Activated CD8-positive, alpha-beta memory T cell treated with anti-CD3 and anti-CD28 coated beads, Interleukin-2, amount 50 U/mL, for 24 hours (primary cell): ENCODE data around the gene ACP3.
"Not testable (repeated sequence)": the region's sequence is repeated elsewhere in the genome, so short reads cannot be mapped to it uniquely, and the experiment has no call there.

Experiments
- DNase-seq: peaks from one replicate; pipeline ENCODE4 v3.0.0-alpha.2; 2020; ENCODE audit errors: extremely low read depth

The ACP3 gene

GRCh38 chr3:132317229-132317948 lies at the start of gene ACP3:
Gene ACP3, plus strand, starts transcription at chr3:132317407. Its CDS starts 50 bp downstream, at chr3:132317457.
- no peak for DNase-seq

DNA sequence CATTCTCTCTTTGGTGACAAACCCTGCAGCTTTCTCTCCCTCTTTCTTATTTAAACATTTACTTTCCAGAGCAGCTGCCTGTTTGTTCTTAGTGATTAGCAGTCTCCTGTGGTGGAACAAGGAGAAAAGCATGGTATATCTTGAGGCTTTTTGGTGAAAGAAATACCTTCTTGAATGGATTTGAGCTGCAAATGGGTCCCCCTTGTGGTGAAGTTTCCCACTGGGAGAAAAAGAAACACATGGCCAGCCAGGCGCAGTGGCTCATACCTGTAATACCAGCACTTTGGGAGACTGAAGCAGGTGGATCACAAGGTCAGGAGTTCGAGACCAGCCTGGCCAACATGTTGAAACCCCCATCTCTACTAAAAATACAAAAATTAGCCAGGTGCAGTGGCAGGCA lies 48.3 kb upstream of the ACP3 start:
- no peak for DNase-seq

DNA sequence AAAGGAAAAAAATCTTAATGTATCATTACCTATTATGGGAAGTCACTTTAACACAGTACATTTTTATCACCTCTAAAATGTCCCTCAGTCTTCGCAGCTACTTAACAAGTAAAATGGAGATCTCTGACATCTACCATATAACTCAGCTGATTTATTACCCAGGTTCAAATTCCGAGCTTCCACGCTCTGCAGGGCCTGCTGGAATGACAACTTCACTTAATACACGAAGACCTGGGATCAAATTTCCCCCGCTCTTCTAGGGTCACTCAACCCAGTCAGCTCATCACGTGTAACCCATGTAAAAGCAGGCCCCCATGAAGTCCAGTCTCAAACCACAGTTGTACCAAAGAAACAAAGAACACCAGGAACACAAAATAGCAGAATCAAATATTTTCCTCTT lies 44.2 kb upstream of the ACP3 start:
- DNase-seq = no peak

DNA sequence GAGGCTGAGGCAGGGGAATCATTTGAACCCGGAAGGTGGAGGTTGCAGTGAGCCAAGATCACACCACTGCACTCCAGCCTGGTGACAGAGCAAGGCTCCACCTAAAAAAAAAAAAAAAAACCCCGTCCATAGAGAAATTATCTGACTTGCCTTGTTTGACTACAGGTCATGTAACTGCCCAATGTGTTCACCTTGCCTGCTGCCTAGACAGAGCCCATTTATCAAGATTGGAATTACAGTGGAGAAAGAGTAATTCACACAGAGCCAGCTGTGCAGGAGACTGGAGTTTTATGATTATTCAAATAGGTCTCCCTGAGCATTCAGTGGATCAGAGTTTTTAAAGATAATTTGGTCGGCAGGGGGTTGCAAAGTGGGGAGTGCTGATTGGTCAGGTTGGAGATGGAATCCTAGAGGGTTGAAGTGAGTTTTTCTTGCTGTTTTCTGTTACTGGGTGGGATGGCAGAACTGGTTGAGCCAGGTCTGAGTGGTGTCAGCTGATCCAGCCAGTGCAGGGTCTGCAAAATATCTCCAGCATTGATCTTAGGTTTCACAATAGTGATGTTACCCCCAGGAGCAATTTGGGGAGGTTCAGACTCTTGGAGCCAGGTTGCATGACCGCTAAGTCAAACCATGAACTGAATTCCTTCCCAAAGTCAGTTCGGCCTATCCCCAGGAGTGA lies 40.8 kb upstream of the ACP3 start:
- DNase-seq = no peak

DNA sequence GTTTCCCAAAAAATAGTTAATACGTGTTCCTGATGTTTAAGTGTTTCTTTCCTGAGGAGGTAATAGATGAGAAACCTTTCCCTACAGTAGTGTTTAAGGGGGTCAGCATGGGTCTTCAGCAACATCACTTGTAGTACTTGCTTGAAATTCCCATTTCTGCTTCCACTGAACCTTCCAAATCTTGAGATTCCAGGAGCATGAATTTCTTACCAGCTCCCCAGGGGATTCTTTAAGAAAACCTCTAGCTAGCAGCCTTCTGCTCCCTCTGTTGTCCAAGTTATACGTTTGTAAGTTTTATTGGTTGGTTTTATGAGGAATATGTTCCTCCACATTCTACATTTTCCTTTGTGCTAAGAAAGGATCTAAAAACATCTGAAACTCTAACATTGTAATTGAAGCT lies 38.2 kb upstream of the ACP3 start:
- no peak for DNase-seq

- no peak for DNase-seq
Observed at GRCh38 chr3:132283440-132283839, 33.8 kb upstream of the ACP3 start.

DNA sequence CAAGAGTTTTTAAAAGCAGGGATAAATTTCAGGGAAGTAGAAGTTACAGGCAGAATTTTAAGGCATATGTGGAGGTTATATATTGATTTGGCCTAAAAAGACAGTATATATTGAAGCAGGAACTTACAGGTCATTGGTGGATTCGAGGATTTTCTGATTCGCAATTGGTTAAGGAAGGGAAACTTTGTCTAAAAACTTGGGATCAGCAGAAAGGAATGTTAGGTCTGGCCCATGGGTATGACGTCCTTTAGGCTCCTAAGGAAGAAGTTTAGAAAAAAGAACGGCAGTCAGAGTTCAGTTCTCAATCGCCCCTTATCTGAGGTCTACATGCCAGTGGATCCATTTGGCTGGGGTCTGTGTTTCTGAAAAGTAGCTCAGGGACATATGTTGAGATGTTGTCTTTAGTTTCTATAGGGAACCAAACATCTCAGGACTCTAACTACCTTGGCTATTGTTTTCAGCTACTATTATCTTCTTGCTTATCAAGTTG lies 33.2 kb upstream of the ACP3 start:
- no peak for DNase-seq

DNA sequence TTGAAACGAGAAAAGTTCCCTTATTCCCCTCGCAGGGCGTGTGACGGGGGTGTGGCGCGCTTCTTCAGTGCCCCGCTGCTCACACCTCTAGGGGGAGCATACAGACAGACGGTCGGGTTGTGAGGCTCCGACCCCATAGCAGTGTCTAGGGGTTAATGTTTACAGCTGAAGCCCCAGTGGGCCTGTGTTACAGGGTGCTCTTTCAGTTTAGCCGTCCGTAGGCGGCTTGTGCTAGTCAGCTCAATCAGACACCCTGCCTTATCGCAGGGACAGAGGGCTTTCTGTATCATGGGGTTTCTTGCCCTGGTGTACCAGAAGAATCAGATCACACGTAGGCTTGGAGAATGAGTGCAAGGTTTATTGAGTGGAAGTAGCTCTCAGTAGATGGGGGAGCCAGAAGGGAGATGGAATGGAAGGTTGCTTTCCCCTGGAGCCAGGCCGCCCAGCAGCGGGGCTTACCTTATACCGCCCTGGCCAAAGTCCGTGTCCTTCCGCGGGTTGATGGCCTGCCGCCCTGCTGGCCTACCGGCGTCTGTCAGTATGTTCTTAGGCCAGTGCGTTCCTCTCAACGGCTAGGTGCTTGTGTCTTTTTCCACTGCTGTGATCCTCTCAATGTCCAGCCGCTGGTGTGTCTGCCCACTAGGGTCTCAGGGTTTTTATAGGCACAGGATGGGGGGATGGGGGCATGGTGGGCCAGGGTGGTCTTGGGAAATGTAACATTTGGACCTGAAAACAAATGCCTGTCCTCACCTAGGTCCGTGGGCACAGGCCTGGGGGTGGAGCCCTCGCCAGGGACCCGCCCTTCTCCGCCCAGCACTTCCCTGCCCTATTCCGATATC lies 32.2 kb upstream of the ACP3 start:
- DNase-seq = no peak

DNA sequence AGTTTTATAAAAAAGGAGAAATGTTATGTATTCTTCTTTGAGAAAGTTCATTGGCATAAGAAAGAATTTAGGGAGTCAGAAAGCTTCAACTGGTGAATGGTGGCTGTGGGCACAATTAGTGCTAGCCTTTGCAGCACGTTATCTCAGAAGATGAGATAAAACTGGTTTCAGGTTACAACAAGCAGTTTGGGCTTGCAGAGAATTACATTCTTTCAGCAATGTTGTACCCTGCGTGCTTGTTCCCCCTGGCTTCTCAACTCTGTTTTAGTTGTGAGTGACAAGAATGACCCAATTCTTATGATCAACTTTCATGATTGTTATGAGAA lies 31.6 kb upstream of the ACP3 start:
- DNase-seq = no peak

GRCh38 chr3:132286035-132286434 lies 31.2 kb upstream of the ACP3 start:
- no peak for DNase-seq

GRCh38 chr3:132288357-132288756 lies 28.9 kb upstream of the ACP3 start:
- DNase-seq = no peak

GRCh38 chr3:132289316-132289715 lies 27.9 kb upstream of the ACP3 start:
- DNase-seq = no peak

- DNase-seq = no peak
Observed at GRCh38 chr3:132290833-132291232, 26.4 kb upstream of the ACP3 start.

DNA sequence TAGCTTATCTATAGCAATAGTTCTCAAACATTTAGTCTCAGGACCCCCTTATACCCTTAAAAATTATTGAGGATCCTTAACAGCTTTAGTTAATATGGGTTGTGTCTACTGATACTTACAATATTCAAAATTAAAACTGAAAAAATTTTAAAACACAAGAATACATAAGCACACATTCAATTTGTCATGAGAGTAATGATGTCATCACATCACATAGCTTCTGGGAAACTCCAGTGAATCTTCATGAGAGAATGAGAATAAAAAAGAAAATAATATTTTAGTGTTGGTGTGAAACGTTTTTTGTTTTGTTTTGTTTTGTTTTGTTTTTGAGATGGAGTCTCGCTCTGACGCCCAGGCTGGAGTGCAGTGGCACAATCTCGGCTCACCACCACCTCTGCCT lies 25.2 kb upstream of the ACP3 start:
- DNase-seq = no peak

DNA sequence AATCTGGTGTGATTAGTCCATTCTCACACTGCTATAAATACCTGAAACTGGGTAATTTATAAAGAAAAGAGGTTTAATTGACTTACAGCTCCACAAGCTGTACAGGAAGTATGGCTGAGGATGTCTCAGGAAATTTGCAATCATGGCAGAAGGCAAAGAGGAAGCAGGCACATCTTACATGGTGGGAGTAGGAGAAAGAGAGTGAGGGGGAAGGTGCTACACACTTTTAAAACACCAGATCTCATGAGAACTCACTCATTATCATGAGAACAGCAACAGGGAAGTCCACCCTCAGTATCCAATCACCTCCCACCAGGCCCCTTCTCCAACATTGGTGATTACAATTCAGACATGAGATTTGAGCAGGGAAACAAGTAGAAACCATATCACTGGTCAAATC lies 24.0 kb upstream of the ACP3 start:
- DNase-seq = no peak

GRCh38 chr3:132294906-132295305 lies 22.3 kb upstream of the ACP3 start:
- no peak for DNase-seq

DNA sequence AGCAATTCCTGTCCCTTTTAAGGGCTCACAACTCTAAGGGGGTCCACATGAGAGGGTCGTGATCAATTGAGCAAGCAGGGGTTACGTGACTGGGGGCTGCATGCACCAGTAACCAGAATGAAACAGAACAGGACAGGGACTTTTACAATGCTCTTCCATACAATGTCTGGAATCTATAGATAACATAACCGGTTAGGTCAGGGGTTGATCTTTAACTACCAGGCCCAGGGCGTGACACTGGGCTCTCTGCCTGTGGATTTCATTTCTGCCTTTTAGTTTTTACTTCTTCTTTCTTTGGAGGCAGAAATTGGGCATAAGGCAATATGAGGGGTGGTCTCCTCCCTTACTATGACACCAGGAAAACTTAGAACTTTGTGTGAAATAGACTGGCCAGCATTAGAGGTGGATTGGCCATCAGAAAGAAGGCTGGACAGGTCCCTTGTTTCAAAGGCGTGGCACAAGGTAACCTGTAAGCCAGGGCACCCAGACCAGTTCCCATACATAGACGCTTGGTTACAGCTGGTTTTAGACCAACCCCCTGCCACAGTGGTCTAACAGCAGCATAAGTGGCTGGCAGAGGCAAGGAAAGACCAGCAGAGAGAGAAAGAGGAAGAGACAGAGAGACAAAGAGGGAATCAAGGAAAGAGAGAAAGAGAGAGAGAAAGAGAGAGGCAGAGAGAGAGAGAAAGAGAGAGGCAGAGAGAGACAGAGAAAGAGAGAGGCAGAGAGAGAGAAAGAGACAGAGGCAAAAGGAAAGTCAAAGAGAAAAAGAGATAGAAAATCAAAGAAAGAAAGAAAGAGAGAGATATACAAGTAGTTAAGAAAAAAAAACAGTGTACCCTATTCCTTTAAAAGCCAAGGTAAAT lies 13.6 kb upstream of the ACP3 start:
- not testable (repeated sequence) for DNase-seq

DNA sequence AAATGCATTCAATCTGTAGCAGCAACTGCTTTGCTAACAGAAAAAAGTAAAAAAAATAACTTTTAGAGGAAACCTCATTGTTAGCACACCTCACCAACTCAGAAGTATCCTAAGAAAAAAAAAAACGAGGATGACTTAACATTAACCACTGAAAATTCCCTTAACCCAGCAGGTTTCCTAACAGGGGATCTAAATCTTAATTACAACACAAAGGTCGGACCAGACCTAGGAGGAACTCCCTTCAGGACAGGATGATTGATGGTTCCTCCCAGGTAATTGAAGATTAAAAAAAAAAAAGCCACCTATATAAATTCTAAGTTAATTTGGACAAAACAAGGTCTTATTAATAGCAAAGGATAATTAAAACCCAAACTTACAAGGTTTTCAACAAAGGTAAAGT lies 12.9 kb upstream of the ACP3 start:
- DNase-seq = not testable (repeated sequence)

GRCh38 chr3:132310057-132310456 lies 7.2 kb upstream of the ACP3 start:
- DNase-seq = not testable (repeated sequence)

DNA sequence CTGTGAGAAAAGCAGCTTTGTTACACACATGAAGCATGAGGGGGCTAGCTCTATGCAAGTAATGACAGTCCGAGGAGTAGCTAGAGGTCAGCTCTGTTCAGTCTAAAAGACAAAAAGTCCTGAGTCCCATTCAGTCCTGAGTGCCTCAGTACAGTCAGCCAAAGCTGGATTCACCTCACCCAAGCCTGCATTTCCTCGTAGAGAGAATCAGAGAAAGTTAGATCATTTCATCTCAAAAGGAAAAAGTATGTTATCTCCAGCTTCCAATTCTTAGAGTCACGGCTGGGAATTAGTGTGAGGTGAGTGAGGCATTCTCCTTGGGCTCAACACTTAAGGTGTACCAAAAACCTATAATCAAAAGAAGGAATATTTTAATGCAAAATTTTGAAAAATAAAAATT lies 5.9 kb upstream of the ACP3 start:
- DNase-seq = no peak

DNA sequence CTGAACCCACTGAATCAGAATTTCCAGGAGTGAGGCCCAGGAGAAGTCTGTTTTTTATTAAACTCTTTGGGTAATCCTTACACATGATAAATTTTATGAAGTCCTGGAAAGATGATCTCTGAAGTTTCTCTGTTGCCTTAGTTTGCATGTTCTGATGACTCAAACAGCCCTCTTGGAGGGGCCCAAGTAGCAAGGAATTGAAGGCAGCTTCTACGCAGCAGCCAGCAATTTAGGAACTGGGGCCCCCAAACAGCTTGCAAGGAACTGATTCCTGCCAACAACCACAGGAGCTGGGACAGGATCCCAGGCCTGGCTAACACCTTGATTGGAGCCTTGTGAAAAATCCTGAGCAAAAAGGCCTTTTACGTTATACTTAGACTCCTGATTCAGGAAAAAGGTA lies 5.4 kb upstream of the ACP3 start:
- no peak for DNase-seq

- no peak for DNase-seq
Observed at GRCh38 chr3:132315851-132316250, 1.4 kb upstream of the ACP3 start.
